ENCODE results near the gene LCTL.

The LCTL gene

DNA sequence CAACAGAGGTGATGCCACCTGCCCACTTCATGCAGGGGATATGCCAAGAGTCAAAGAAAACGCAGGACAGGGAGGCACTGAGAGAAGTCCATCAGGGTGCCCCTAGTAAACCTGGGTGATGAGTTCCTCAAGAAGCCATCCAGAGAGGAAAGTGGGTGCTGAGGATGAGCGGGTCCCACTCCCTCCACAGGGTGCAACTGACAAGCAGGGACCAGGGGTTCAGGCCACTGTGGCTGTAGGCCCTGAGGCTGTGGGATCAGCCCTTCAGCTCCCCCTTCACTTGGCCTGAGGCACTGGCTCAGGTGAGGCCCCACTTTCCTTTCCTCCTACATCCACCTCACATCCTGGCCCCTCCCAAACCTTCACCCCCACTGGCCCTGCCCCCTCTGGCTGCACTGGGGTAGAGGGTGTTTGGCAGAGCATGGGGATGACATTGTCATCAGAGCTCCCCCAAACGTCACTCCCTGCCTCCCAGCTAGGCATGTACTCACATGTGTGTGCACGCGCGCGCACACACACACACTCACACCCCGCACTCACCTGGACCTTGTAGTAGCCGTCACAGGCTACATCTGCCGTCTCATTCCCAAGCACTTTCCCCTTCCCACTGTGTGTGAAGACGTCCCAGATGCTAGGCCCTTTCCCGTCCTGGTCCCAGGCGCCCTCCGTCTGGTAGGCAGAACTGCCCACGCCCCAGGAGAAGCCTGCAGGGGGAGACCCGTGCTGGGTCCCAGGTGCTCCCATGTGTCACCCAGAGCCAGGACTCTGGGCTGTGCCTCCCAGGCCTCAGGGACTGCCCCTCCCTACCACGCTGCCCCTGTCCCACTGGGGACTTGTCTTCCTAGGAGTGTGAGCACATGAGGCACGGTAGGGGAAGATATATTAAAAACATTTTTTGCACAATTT lies 1.4 kb downstream of the LCTL start:
- Histone ChIP-seq H3K9me3 (ENCODE audit: control insufficient read depth, insufficient read depth, low read length) (no peaks in the 10 kb centered on the region), H3K27me3 (ENCODE audit: control insufficient read depth, low read length) (no peaks in the 10 kb centered on the region), H3K79me2 (ENCODE audit: control insufficient read depth, low read length) (no peaks in the 10 kb centered on the region), H3K4me1 (ENCODE audit: control insufficient read depth, low read length) (peaks cover 4% of the 10 kb centered on the region; the same call in 1 of the 2 replicates), H3K36me3 (ENCODE audit: control insufficient read depth, low read length) (no peaks in the 10 kb centered on the region), H3K27ac (ENCODE audit: low read depth, low read length) (no peak overlapping the region), H3K4me2 (ENCODE audit: low read length) (no peak overlapping the region), H3F3A (ENCODE audit: control insufficient read depth, insufficient read depth) (no peaks in the 10 kb centered on the region), H4K20me1 (ENCODE audit: control insufficient read depth, insufficient read depth, low read depth, low read length) (no peaks in the 10 kb centered on the region), H3K4me3 (ENCODE audit: low read length) (no peak overlapping the region), H3K9me2 (replicated peaks; ENCODE audit: control insufficient read depth, low read length) (no peaks in the 10 kb centered on the region)
- no peak for TF ChIP-seq EZH2phosphoT487 (IDR thresholded peaks at IDR 0.05; ENCODE audit: borderline replicate concordance, low read length)
- TF ChIP-seq, protein P1, sequence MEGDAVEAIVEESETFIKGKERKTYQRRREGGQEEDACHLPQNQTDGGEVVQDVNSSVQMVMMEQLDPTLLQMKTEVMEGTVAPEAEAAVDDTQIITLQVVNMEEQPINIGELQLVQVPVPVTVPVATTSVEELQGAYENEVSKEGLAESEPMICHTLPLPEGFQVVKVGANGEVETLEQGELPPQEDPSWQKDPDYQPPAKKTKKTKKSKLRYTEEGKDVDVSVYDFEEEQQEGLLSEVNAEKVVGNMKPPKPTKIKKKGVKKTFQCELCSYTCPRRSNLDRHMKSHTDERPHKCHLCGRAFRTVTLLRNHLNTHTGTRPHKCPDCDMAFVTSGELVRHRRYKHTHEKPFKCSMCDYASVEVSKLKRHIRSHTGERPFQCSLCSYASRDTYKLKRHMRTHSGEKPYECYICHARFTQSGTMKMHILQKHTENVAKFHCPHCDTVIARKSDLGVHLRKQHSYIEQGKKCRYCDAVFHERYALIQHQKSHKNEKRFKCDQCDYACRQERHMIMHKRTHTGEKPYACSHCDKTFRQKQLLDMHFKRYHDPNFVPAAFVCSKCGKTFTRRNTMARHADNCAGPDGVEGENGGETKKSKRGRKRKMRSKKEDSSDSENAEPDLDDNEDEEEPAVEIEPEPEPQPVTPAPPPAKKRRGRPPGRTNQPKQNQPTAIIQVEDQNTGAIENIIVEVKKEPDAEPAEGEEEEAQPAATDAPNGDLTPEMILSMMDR (IDR thresholded peaks at IDR 0.05; ENCODE audit: low read depth, low read length, poor library complexity, severe bottlenecking), result no peak

DNA sequence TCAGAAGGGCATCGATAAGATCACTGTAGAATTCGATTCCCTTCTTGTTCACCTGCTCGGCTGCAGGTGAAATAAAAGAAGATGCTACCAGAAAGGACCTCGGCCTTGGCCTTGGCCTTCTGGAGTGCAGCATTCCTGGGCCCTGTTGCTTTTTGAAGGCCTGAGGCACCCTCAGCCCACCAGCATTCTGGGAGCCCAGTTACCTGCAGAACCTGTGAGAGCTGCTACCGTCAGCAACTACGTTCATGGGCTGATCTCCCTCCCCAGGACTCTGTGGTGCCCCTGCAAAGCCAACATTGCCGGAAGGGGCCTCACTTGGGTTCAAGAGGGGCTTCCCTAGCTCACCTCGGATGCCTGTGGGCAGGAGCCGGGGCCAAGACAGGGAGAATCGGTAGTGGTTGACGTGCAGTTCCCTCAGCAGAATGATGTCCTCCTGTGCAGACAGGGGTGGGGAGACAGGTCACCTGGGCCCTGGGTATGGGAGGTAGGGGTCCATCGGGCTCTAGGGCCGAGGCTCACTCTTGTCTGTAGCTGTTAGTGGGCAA lies 2.2 kb downstream of the LCTL start:
- Histone ChIP-seq H3F3A (ENCODE audit: control insufficient read depth, insufficient read depth) (no peaks in the 10 kb centered on the region), H3K27me3 (ENCODE audit: control insufficient read depth, low read length) (no peaks in the 10 kb centered on the region), H3K36me3 (ENCODE audit: control insufficient read depth, low read length) (no peaks in the 10 kb centered on the region), H3K9me2 (replicated peaks; ENCODE audit: control insufficient read depth, low read length) (no peaks in the 10 kb centered on the region), H3K27ac (ENCODE audit: low read depth, low read length) (no peak overlapping the region), H3K4me3 (ENCODE audit: low read length) (no peak overlapping the region), H3K9me3 (ENCODE audit: control insufficient read depth, insufficient read depth, low read length) (no peaks in the 10 kb centered on the region), H3K4me1 (ENCODE audit: control insufficient read depth, low read length) (peaks cover 4% of the 10 kb centered on the region; the same call in 1 of the 2 replicates), H4K20me1 (ENCODE audit: control insufficient read depth, insufficient read depth, low read depth, low read length) (no peaks in the 10 kb centered on the region), H3K79me2 (ENCODE audit: control insufficient read depth, low read length) (no peaks in the 10 kb centered on the region), H3K4me2 (ENCODE audit: low read length) (no peak overlapping the region)
- TF ChIP-seq, protein P1 (IDR thresholded peaks at IDR 0.05; ENCODE audit: low read depth, low read length, poor library complexity, severe bottlenecking), result no peak
- TF ChIP-seq EZH2phosphoT487 (IDR thresholded peaks at IDR 0.05; ENCODE audit: borderline replicate concordance, low read length), result no peak

DNA sequence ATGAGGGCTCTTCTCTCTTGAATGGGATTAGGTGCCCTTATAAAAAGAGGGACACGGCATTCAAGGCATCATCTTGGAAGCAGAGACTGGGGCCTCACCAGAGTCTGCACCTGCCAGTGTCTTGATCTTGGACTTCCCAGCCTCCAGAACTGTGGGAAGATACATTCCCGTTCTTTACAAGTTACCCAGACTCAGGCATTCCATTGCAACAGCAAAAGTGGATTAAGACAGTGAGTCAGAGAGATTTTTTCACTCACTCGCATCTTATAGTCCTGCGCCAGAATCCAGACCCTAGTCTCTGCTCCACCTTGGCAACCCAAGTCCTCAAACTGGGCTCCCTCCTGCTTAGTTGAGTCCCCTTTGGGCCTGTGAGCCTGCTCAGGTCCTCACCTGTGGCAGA lies 2.7 kb downstream of the LCTL start:
- no peaks in the 10 kb centered on the region for H3F3A ChIP-seq (ENCODE audit: control insufficient read depth, insufficient read depth)
- no peaks in the 10 kb centered on the region for H3K79me2 ChIP-seq (ENCODE audit: control insufficient read depth, low read length)
- peaks cover 4% of the 10 kb centered on the region; the same call in 1 of the 2 replicates for H3K4me1 ChIP-seq (ENCODE audit: control insufficient read depth, low read length)
- TF ChIP-seq, protein P1 (IDR thresholded peaks at IDR 0.05; ENCODE audit: low read depth, low read length, poor library complexity, severe bottlenecking), result no peak
- no peak for TF ChIP-seq EZH2phosphoT487 (IDR thresholded peaks at IDR 0.05; ENCODE audit: borderline replicate concordance, low read length)
- H3K4me2 ChIP-seq (ENCODE audit: low read length), result no peak overlapping the region
- H3K4me3 ChIP-seq (ENCODE audit: low read length), result no peak overlapping the region
- H4K20me1 ChIP-seq (ENCODE audit: control insufficient read depth, insufficient read depth, low read depth, low read length), result no peaks in the 10 kb centered on the region
- H3K27me3 ChIP-seq (ENCODE audit: control insufficient read depth, low read length), result no peaks in the 10 kb centered on the region
- H3K9me3 ChIP-seq (ENCODE audit: control insufficient read depth, insufficient read depth, low read length), result no peaks in the 10 kb centered on the region
- no peaks in the 10 kb centered on the region for H3K36me3 ChIP-seq (ENCODE audit: control insufficient read depth, low read length)
- H3K27ac ChIP-seq (ENCODE audit: low read depth, low read length), result no peak overlapping the region
- no peaks in the 10 kb centered on the region for H3K9me2 ChIP-seq (replicated peaks; ENCODE audit: control insufficient read depth, low read length)

Data from DOHH2 (cell line).